Measurements from ENCODE around the gene SLC5A2.
"Not testable (repeated sequence)": the region's sequence is repeated elsewhere in the genome, so short reads cannot be mapped to it uniquely, and the experiment has no call there.

Gene SLC5A2

GRCh38 chr16:31498493-31498892 is 15.6 kb downstream of the SLC5A2 start:
- no peak for DNase-seq (ENCODE audit: low read depth)

GRCh38 chr16:31499928-31500327 is 17.0 kb downstream of the SLC5A2 start:
- no peak for DNase-seq (ENCODE audit: low read depth)

- DNase-seq (ENCODE audit: low read depth): no peak
Measured at GRCh38 chr16:31501226-31501965, 18.5 kb downstream of the SLC5A2 start.

- DNase-seq (ENCODE audit: low read depth): no peak
Measured at GRCh38 chr16:31501966-31502348, 19.0 kb downstream of the SLC5A2 start.

GRCh38 chr16:31502981-31503380 is 20.1 kb downstream of the SLC5A2 start:
- no peak for DNase-seq (ENCODE audit: low read depth)

- DNase-seq (ENCODE audit: low read depth): not testable (repeated sequence)
Measured at GRCh38 chr16:31503555-31503954, 20.6 kb downstream of the SLC5A2 start.

GRCh38 chr16:31504159-31504558 is 21.2 kb downstream of the SLC5A2 start:
- DNase-seq (ENCODE audit: low read depth): no peak

GRCh38 chr16:31505483-31505882 is 22.6 kb downstream of the SLC5A2 start:
- DNase-seq (ENCODE audit: low read depth): no peak

- no peak for DNase-seq (ENCODE audit: low read depth)
Measured at GRCh38 chr16:31507617-31507928, 24.6 kb downstream of the SLC5A2 start.

- peak; percentile 90 for DNase-seq (ENCODE audit: low read depth)
Measured at GRCh38 chr16:31507929-31508705, 25.2 kb downstream of the SLC5A2 start, which contains the start of gene RUSF1. Gene RUSF1 (minus strand): TSS chr16:31508391. CDS start chr16:31508373, 18 bp downstream.

- peak; percentile 53 for DNase-seq (ENCODE audit: low read depth)
Measured at GRCh38 chr16:31508706-31509195, 25.8 kb downstream of the SLC5A2 start.

GRCh38 chr16:31513126-31513525 is 30.2 kb downstream of the SLC5A2 start:
- DNase-seq (ENCODE audit: low read depth): peak; percentile 80

GRCh38 chr16:31513884-31514283 is 31.0 kb downstream of the SLC5A2 start:
- DNase-seq (ENCODE audit: low read depth): no peak

- no peak for DNase-seq (ENCODE audit: low read depth)
Measured at GRCh38 chr16:31517800-31518402, 35.0 kb downstream of the SLC5A2 start.

- DNase-seq (ENCODE audit: low read depth): no peak
Measured at GRCh38 chr16:31519759-31520431, 37.0 kb downstream of the SLC5A2 start.

- DNase-seq (ENCODE audit: low read depth): no peak
Measured at GRCh38 chr16:31521368-31521767, 38.4 kb downstream of the SLC5A2 start.

GRCh38 chr16:31522071-31522470 is 39.1 kb downstream of the SLC5A2 start:
- DNase-seq (ENCODE audit: low read depth): no peak

- not testable (repeated sequence) for DNase-seq (ENCODE audit: low read depth)
Measured at GRCh38 chr16:31523768-31524167, 40.8 kb downstream of the SLC5A2 start.

- DNase-seq (ENCODE audit: low read depth): no peak
Measured at GRCh38 chr16:31525113-31525512, 42.2 kb downstream of the SLC5A2 start.

GRCh38 chr16:31527734-31528274 is 44.9 kb downstream of the SLC5A2 start, which contains the start of gene AHSP:
Gene AHSP (plus strand): TSS chr16:31527900. CDS start chr16:31528140, 240 bp downstream.
- DNase-seq (ENCODE audit: low read depth): no peak

- no peak for DNase-seq (ENCODE audit: low read depth)
Measured at GRCh38 chr16:31528523-31529107, 45.7 kb downstream of the SLC5A2 start.
